Type B pancreatic cell (in vitro differentiated cells): ENCODE results near the gene JAZF1. TPM values are rescaled to one million over a fixed set of nuclear protein-coding genes. Genes with fewer than 3 reads are reported as not detected.

Experiments
- DNase-seq: peaks from one replicate; pipeline ENCODE4 v3.0.0; 2021; ENCODE audit warnings: mixed read lengths; ENCODE audit not compliant: unreplicated experiment; ENCODE audit errors: extremely low spot score
- H3K27ac Mint-ChIP-seq: 2 replicates; pipeline ENCODE4 v1.8.0; 2021; ENCODE audit warnings: mild to moderate bottlenecking, mixed read lengths
- H3K27me3 Mint-ChIP-seq: 2 replicates; pipeline ENCODE4 v1.8.0; 2021; ENCODE audit warnings: mixed read lengths
- H3K36me3 Mint-ChIP-seq: 2 replicates; pipeline ENCODE4 v1.8.0; 2021; ENCODE audit warnings: mixed read lengths
- H3K4me1 Mint-ChIP-seq: one replicate; pipeline ENCODE4 v1.8.0; 2021; ENCODE audit warnings: mixed read lengths; ENCODE audit not compliant: unreplicated experiment
- H3K4me3 Mint-ChIP-seq: 2 replicates; pipeline ENCODE4 v1.8.0; 2021; ENCODE audit warnings: mild to moderate bottlenecking, mixed read lengths
- H3K9me3 Mint-ChIP-seq: 2 replicates; pipeline ENCODE4 v1.8.0; 2021; ENCODE audit warnings: mixed read lengths
- CTCF ChIP-seq: fragments of 200-600 bp; sonication (generic); conservative IDR thresholded peaks from 2 replicates; pipeline ENCODE4 v1.5.0; 2021; ENCODE audit warnings: antibody characterized with exemption, mild to moderate bottlenecking
- total RNA-seq: library from RNA; stranded (reverse); gene quantifications from 2 replicates; pipeline ENCODE4 v1.2.1, GENCODE V29; 2021; ENCODE audit warnings: low replicate concordance

JAZF1 gene
- total RNA-seq, 1 donor from 2014 or later: 4.9 TPM

DNA sequence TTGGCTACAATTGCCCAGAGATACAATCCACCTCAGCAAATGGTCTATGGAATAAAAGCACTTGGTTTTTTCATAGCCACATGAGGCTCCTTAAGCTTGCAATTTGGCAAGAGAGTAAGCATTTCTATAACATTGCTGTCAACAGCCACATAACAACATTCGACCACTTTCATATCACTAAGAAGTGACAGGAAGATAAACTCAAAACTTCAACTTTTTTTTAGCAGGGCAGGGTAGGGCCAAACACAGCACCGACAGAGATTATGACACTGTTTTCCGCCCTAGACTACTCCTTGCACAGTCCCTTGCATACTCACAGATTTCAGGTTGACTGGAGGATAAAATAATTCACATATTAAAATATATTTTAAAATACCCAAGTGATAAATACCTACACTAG is 185.4 kb downstream of the JAZF1 start:
- Mint-ChIP-seq H3K27ac (no peak overlapping the region), H3K36me3 (no peaks in the 10 kb centered on the region), H3K27me3 (no peaks in the 10 kb centered on the region), H3K4me1 (no peaks in the 10 kb centered on the region), H3K4me3 (no peak overlapping the region), H3K9me3 (no peaks in the 10 kb centered on the region)
- DNase-seq: no peak
- TF ChIP-seq CTCF: no peak

DNA sequence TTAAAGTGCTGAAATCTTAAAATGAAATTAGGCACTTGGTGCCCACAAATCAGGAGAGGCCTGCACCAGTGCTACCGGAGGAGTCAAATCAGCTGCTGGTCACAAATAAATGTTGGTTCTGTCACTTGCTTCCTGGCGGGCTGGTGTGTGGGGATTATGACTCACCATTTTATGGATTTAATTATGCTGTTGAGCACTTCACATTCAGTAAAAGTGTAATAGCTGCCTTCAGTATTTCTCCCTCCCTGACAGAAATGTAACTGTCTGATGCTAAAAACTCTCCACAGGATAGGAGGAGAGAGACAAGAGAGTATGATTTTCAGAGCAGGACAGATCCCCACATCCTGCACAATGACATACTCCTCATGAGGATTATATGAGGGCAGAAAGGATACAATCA is 186.0 kb downstream of the JAZF1 start:
- H3K9me3 Mint-ChIP-seq: no peaks in the 10 kb centered on the region
- H3K4me1 Mint-ChIP-seq: no peaks in the 10 kb centered on the region
- H3K27me3 Mint-ChIP-seq: no peaks in the 10 kb centered on the region
- no peak for DNase-seq
- no peak overlapping the region for H3K4me3 Mint-ChIP-seq
- no peaks in the 10 kb centered on the region for H3K36me3 Mint-ChIP-seq
- no peak overlapping the region for H3K27ac Mint-ChIP-seq
- no peak for TF ChIP-seq CTCF

GRCh38 chr7:27992755-27993493 is 187.7 kb downstream of the JAZF1 start:
- H3K9me3 Mint-ChIP-seq: peaks cover 6% of the 10 kb centered on the region
- no peak for DNase-seq
- no peaks in the 10 kb centered on the region for H3K36me3 Mint-ChIP-seq
- no peaks in the 10 kb centered on the region for H3K4me1 Mint-ChIP-seq
- no peaks in the 10 kb centered on the region for H3K27me3 Mint-ChIP-seq
- H3K4me3 Mint-ChIP-seq: no peak overlapping the region
- no peak overlapping the region for H3K27ac Mint-ChIP-seq
- no peak for TF ChIP-seq CTCF

- no peak for TF ChIP-seq CTCF
- H3K4me1 Mint-ChIP-seq: no peaks in the 10 kb centered on the region
- H3K27ac Mint-ChIP-seq: no peak overlapping the region
- H3K4me3 Mint-ChIP-seq: no peak overlapping the region
- no peaks in the 10 kb centered on the region for H3K36me3 Mint-ChIP-seq
- DNase-seq: no peak
- peaks cover 7% of the 10 kb centered on the region for H3K9me3 Mint-ChIP-seq
- no peaks in the 10 kb centered on the region for H3K27me3 Mint-ChIP-seq
These were observed 188.5 kb downstream of the JAZF1 start for GRCh38 chr7:27992097-27992496.

- no peaks in the 10 kb centered on the region for H3K4me1 Mint-ChIP-seq
- no peak overlapping the region for H3K4me3 Mint-ChIP-seq
- no peak for TF ChIP-seq CTCF
- H3K27ac Mint-ChIP-seq: no peak overlapping the region
- DNase-seq: no peak
- peaks cover 7% of the 10 kb centered on the region for H3K9me3 Mint-ChIP-seq
- H3K27me3 Mint-ChIP-seq: no peaks in the 10 kb centered on the region
- no peaks in the 10 kb centered on the region for H3K36me3 Mint-ChIP-seq
These were observed 189.5 kb downstream of the JAZF1 start for GRCh38 chr7:27991006-27991528.
